GM15510 (cell line): ENCODE measurements around the gene UBE2L3.

Experiments used
- POLR2A ChIP-seq: IDR thresholded peaks from 3 replicates; pipeline ENCODE4 v1.6.1; 2011; ENCODE audit warnings: borderline replicate concordance; ENCODE audit not compliant: insufficient read length; ENCODE audit errors: extremely low read depth

Gene UBE2L3

GRCh38 chr22:21641789-21642583 lies 74.5 kb downstream of the UBE2L3 start, which contains the start of gene SDF2L1:
Gene SDF2L1, plus strand, starts transcription at chr22:21642302. Its CDS starts 35 bp downstream, at chr22:21642337.
- TF ChIP-seq POLR2A, result peak; percentile 78

- TF ChIP-seq POLR2A, result no peak
Measured at GRCh38 chr22:21642584-21643448, 75.3 kb downstream of the UBE2L3 start.

DNA sequence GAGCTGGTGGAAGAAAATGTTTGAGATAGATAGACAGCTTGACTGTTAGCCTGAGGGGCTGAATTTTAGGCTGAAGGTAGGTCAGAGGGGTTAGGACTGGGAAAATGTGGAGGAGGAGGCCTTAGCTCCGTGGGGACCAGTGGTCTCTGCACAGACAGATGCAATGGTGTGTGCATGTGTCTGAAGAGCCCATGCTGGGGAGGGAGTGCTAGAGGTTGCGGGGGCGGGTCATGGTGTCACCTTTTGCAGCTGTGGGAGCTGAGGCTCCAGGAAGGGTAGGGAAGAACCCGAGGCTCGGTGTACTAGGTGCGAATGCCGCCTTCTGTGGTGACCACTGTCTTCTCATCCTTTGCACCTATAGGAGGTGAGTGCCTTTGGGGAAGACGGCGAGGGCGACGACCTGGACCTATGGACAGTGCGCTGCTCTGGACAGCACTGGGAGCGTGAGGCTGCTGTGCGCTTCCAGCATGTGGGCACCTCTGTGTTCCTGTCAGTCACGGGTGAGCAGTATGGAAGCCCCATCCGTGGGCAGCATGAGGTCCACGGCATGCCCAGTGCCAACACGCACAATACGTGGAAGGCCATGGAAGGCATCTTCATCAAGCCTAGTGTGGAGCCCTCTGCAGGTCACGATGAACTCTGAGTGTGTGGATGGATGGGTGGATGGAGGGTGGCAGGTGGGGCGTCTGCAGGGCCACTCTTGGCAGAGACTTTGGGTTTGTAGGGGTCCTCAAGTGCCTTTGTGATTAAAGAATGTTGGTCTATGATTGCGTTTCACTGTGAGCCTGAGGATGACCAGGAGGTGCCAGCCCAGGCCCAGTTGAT lies 76.2 kb downstream of the UBE2L3 start:
- no peak for TF ChIP-seq POLR2A

DNA sequence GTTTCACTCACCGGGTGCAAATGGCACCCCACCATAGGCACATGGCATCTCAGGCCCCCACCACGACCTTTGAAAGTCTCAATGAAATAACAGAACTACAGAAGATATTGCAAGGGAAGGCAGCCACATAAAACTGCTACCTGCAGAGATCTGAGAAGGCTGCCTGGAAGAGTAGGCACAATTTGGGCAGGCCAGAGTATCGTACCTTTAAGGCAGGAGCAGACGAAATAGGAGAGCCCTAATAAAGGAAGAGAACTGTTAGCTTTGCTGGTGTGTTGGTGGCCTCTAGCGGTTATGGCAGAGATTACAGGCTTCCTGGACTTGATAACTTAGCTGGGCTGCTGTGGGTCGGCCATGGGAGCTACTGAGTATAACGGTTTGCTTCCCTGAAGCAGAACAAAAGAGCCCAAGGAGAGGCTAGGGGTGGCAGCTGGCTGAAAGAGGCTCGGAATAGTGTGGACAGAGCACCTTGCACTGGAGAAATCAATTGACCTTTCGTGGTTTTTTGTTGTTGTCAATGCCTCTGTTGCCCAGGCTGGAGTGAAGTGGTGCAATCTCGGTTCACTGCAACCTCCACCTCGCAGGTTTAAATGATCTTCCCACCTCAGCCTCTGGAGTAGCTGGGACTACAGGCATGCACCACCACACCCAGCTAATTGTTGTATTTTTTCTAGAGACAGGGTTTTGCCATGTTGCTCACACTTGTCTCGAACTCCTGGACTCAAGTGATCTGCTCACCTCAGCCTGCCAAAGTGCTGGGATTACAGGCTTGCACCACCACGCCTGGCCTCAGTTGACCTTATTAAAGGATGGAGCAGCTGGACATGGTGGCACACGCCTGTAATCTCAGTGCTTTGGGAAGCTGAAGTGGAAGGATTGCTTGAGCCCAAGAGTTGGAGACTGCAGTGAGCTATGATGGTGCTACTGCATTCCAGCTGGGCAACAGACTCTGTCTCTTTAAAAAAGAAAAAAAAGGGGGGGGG lies 79.4 kb downstream of the UBE2L3 start:
- TF ChIP-seq POLR2A, result no peak

DNA sequence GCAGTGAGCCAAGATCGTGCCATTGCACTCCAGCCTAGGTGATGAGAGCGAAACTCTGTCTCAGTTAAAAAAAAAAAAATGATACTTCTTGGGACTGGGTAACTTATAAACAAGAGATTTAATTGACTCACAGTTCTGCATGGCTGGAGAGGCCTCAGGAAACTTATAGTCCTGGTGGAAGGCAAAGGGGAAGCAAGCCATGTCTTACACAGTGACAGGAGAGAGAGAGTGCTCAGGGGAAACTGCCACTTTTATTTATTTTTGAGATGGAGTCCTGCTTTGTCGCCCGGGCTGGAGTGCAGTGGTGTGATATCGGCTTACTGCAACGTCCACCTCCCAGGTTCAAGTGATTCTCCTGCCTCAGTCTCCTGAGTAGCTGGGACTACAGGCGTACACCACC lies 82.8 kb downstream of the UBE2L3 start:
- TF ChIP-seq POLR2A, result no peak

GRCh38 chr22:21650823-21651520 lies 83.5 kb downstream of the UBE2L3 start:
- no peak for TF ChIP-seq POLR2A

DNA sequence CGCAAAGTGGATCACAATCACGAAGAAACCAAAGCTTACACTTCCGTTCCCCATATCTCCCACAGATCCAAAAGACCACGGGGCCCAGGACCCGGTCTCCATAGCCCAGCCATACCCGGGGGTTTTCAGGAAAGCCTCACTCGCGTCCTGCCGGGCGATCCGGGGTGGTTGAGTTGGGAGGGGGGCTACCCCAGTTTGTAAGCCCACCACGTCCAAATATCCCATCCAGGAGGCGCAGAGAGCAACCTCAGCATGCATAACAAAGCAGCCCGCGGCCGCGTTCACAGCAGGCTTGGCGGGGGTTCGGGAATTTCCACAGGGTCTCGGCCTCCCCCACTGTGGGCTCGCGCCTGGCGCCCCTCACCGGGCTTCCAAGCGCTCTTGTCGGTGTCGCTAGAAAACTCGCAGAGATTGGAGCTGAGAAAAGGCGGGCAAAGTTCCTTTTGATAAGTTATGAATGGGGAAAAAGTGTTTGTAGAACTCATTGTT lies 84.1 kb downstream of the UBE2L3 start:
- TF ChIP-seq POLR2A, result no peak

DNA sequence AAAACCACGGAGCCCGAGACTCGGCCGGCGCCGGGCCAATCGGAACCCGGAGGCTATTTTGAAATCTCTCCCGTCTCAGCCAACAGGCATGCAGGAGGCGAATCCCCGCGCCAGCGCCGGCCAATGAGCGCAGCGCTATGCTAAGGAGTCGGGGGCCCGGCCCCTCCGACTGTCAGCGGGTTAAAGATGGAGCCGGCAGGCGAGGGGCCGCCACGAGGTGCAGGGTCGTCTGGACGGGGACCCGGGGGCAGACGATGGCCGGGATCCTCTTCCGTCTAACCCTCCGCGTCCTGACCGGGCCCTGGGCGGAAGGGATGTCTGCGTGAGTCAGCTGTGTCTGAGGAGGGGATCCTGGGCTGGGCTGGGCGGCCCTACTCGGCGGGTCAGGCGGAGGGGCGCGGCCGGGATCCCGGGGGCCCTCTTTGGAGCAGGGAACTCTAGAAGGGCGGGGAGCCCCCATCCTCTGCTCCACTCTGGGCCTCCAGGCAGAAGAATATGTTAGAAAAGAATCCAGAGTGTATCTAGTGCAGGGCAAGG lies 84.6 kb downstream of the UBE2L3 start:
- TF ChIP-seq POLR2A, result peak; percentile 71

- no peak for TF ChIP-seq POLR2A
Measured at GRCh38 chr22:21652547-21653545, 85.3 kb downstream of the UBE2L3 start.

DNA sequence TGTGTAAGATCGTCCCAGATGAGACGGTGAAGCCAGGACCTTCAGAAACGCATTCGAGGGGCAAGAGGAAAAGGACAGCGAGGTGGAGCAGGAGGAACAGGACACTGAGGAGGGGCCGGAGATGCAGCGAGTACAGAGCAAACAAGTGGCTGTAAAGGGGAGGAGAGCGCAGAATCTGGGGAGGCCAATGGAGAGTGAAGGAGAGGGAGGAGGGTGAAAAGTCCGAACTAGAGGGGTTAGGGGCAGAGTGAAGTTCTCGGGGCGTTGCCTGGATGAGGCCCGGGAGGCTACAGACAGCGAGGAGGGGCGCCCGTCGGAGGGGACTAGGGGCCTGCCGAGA lies 89.5 kb downstream of the UBE2L3 start:
- TF ChIP-seq POLR2A, result no peak

DNA sequence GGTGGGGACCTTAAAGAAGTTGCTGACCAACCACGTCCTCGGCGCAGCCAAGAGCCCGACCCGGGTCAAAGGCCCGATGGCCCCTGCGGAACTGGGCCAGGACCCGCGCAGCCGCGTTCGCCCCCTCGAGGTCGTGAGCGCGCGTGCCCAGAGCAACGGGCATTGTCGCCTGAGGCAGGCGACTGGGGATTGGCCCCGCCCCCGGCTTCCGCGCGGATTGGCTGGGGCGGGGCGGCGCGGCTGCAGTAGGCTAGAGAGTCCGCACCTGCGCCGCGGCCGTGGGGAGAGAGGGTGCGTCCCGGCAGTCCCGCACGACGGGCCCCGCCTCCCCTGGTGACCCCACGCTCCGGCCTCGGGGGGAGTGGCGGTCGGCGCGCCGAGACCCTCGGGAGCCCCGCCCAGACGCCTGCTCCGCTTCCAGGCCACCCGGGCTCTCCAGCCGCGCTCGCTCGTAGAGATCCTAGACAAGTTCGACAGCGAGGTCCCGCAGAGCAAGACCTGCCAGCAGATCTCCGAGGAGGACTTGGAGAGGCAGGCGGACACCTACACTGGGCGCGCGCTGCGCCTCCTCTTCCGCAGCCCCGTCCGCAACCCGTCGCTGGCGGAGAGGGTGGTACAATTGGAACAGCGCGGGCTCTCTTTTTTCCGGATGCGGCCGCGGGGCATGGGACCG lies 90.0 kb downstream of the UBE2L3 start:
- TF ChIP-seq POLR2A, result peak; percentile 67

DNA sequence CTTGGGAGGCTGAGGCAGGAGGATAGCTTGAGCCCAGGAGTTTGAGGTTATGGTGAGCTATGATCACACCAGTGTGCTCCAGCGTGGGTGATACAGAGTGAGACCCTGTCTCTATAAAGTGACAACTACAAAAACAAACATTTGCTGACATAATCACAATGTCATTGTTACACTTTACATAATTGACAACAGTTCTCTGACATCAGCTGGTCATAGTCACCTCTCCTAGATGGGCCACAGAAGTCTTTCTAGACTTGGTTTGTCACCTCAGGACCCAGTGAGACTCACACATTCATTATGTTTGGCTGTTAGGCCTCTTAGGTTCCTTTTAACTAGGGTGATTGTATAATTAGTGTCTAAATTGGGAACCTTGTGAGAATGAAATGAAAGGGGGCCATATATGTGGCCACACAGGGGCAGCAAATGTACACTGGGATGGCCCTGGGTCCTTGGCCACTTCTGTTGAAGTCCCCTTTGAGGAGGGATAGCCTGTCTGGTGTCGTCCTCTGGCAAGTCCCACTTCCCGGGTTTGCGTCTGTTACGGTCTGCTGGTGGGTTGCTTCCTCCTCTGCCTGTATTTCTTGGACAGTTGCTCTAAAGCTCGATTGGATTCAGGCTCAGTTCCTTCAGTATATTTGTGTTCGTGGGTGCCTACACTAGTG lies 92.5 kb downstream of the UBE2L3 start:
- TF ChIP-seq POLR2A, result no peak
